Natural killer cell (primary cell): ENCODE data around the gene NRXN3. TPM values are rescaled to one million over a fixed set of nuclear protein-coding genes. Genes with fewer than 3 reads are reported as not detected.

Experiments
- ATAC-seq, 3 donors: fragments of 150-1000 bp in 2 of 3; fragments of 200-7000 bp in 1 of 3; cut with Tn5 transposase; 1 replicate in 1 of 3; 2 replicates in 2 of 3; pipeline ENCODE4 v1.10.0; 2021; ENCODE audit warnings: mild to moderate bottlenecking in 2 of 3, moderate library complexity in 2 of 3
- DNase-seq, 2 donors: peaks; one replicate each; pipeline versions ENCODE4 v3.0.0 to v3.0.0-alpha.2; 2013 to 2021; ENCODE audit warnings: mixed read lengths in 1 of 2
- H3K27ac ChIP-seq: one replicate; pipeline ENCODE4 v1.5.1; 2013; ENCODE audit warnings: mild to moderate bottlenecking, low read length
- H3K27me3 ChIP-seq: one replicate; pipeline ENCODE4 v1.6.1; 2013; ENCODE audit warnings: low read length; ENCODE audit not compliant: control insufficient read depth, insufficient read depth
- H3K36me3 ChIP-seq: one replicate; pipeline ENCODE4 v1.6.1; 2013; ENCODE audit warnings: low read length; ENCODE audit not compliant: control insufficient read depth, insufficient read depth
- H3K4me1 ChIP-seq: one replicate; pipeline ENCODE4 v1.6.1; 2013; ENCODE audit warnings: low read length; ENCODE audit not compliant: control insufficient read depth, insufficient read depth
- H3K4me3 ChIP-seq: one replicate; pipeline ENCODE4 v1.5.1; 2013; ENCODE audit warnings: low read length
- H3K9me3 ChIP-seq: one replicate; pipeline ENCODE4 v1.6.1; 2013; ENCODE audit warnings: low read length; ENCODE audit not compliant: control insufficient read depth, insufficient read depth
- H3K27ac Mint-ChIP-seq, 2 donors: one replicate each; pipeline ENCODE4 v1.8.0; 2022; ENCODE audit warnings: mild to moderate bottlenecking in 2 of 2, mixed read lengths in 2 of 2, moderate library complexity in 1 of 2
- H3K27me3 Mint-ChIP-seq, 2 donors: one replicate each; pipeline ENCODE4 v1.8.0; 2022; ENCODE audit warnings: low read depth in 2 of 2, mixed read lengths in 2 of 2
- H3K36me3 Mint-ChIP-seq: one replicate; pipeline ENCODE4 v1.8.0; 2022; ENCODE audit warnings: mixed read lengths
- H3K4me1 Mint-ChIP-seq, 2 donors: one replicate each; pipeline ENCODE4 v1.8.0; 2022; ENCODE audit warnings: mixed read lengths in 2 of 2
- H3K4me3 Mint-ChIP-seq: one replicate; pipeline ENCODE4 v1.8.0; 2022; ENCODE audit warnings: mild to moderate bottlenecking, moderate library complexity, mixed read lengths
- H3K9me3 Mint-ChIP-seq, 2 donors: one replicate each; pipeline ENCODE4 v1.8.0; 2022; ENCODE audit warnings: mixed read lengths in 2 of 2
- WGBS: methylation state at CpG from one replicate; pipeline ENCODE4 v1.1.7; 2013; ENCODE audit warnings: missing lambda C conversion rate; ENCODE audit not compliant: insufficient coverage; 5-methylcytosine and 5-hydroxymethylcytosine counted together
- intact Hi-C: fragments of 100-400 bp; cut with micrococcal nuclease; formaldehyde crosslinking; loops from one replicate; pipeline ENCODE4 v1.14.2; 2022
- total RNA-seq, 4 donors: library from RNA; stranded (reverse); fragments of 120-200 nt in 1 of 4; gene quantifications; one replicate each; pipeline versions ENCODE4 v1.2.3 to v1.2.4, GENCODE V29; 2013 to 2022
- TF ChIP-seq, protein P1 (sequence below): fragments of 200-600 bp; IDR thresholded peaks from one replicate; pipeline ENCODE4 v1.8.0; 2022; ENCODE audit warnings: antibody characterized with exemption

The NRXN3 gene
- total RNA-seq, 3 donors from 2014 or later (not counting 1 experiment from before 2014, with no cell fraction given) = not detected

DNA sequence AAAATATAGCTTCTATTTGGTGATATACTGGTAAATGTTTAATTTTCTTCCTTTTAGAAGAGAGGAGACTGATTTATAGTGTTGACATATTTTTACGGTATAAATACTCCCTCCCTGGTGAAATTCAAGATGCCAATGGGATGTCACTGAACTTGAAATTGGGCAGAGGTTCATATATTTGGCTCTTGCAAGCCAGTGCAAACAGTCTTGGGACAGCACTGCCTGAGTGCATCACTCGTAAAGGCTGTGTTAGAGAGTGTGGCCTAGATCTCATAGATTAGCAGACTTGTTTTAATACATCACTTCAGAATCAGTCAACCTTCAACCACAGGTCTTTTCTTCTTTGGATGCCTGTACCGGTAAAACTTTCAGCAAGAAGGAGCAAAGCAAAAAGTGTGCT is 681.0 kb downstream of the NRXN3 start:
- Mint-ChIP-seq H3K27me3 (no peaks in the 10 kb centered on the region), H3K4me1 (no peaks in the 10 kb centered on the region), H3K36me3 (no peaks in the 10 kb centered on the region), H3K27ac (no peak overlapping the region), H3K4me3 (no peak overlapping the region), H3K9me3 (peaks cover 4 to 5% of the 10 kb centered on the region in 2 donors)
- 91% methylated on average over 3 of the region's 3 CpGs for WGBS
- intact Hi-C loops = no loop called here
- no peak for DNase-seq
- ATAC-seq = no peak
- Histone ChIP-seq H3K4me1 (no peaks in the 10 kb centered on the region), H3K9me3 (no peaks in the 10 kb centered on the region), H3K27me3 (no peaks in the 10 kb centered on the region), H3K4me3 (no peak overlapping the region), H3K27ac (no peak overlapping the region), H3K36me3 (no peaks in the 10 kb centered on the region)
- TF ChIP-seq, protein P1, sequence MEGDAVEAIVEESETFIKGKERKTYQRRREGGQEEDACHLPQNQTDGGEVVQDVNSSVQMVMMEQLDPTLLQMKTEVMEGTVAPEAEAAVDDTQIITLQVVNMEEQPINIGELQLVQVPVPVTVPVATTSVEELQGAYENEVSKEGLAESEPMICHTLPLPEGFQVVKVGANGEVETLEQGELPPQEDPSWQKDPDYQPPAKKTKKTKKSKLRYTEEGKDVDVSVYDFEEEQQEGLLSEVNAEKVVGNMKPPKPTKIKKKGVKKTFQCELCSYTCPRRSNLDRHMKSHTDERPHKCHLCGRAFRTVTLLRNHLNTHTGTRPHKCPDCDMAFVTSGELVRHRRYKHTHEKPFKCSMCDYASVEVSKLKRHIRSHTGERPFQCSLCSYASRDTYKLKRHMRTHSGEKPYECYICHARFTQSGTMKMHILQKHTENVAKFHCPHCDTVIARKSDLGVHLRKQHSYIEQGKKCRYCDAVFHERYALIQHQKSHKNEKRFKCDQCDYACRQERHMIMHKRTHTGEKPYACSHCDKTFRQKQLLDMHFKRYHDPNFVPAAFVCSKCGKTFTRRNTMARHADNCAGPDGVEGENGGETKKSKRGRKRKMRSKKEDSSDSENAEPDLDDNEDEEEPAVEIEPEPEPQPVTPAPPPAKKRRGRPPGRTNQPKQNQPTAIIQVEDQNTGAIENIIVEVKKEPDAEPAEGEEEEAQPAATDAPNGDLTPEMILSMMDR = no peak

GRCh38 chr14:78852040-78852439 is 681.9 kb downstream of the NRXN3 start:
- H3K36me3 Mint-ChIP-seq = no peaks in the 10 kb centered on the region
- no peaks in the 10 kb centered on the region for H3K9me3 ChIP-seq
- H3K4me3 ChIP-seq = no peak overlapping the region
- H3K27ac ChIP-seq = no peak overlapping the region
- H3K9me3 Mint-ChIP-seq = peaks cover 4 to 5% of the 10 kb centered on the region in 2 donors
- TF ChIP-seq, protein P1 = no peak
- no CpG with 5 or more reads among the region's 1 CpG for WGBS
- H3K4me1 Mint-ChIP-seq = no peaks in the 10 kb centered on the region
- H3K27me3 Mint-ChIP-seq = no peaks in the 10 kb centered on the region
- ATAC-seq (no peak), DNase-seq (no peak)
- no peaks in the 10 kb centered on the region for H3K36me3 ChIP-seq
- intact Hi-C loops = no loop called here
- H3K4me3 Mint-ChIP-seq = no peak overlapping the region
- no peak overlapping the region for H3K27ac Mint-ChIP-seq
- H3K4me1 ChIP-seq = no peaks in the 10 kb centered on the region
- no peaks in the 10 kb centered on the region for H3K27me3 ChIP-seq

- peaks cover 4 to 8% of the 10 kb centered on the region in 2 donors for H3K9me3 Mint-ChIP-seq
- Histone ChIP-seq H3K9me3 (no peaks in the 10 kb centered on the region), H3K27ac (no peak overlapping the region), H3K27me3 (no peaks in the 10 kb centered on the region), H3K36me3 (no peaks in the 10 kb centered on the region), H3K4me3 (no peak overlapping the region), H3K4me1 (no peaks in the 10 kb centered on the region)
- ATAC-seq = no peak
- H3K4me1 Mint-ChIP-seq = no peaks in the 10 kb centered on the region
- DNase-seq = no peak
- TF ChIP-seq, protein P1 = no peak
- H3K27me3 Mint-ChIP-seq = no peaks in the 10 kb centered on the region
- intact Hi-C loops = no loop called here
- no peaks in the 10 kb centered on the region for H3K36me3 Mint-ChIP-seq
- 69% methylated on average over 4 of the region's 4 CpGs for WGBS
- H3K4me3 Mint-ChIP-seq = no peak overlapping the region
- H3K27ac Mint-ChIP-seq = no peak overlapping the region
Observed at GRCh38 chr14:78857974-78858373, 687.8 kb downstream of the NRXN3 start.

- WGBS = 6% methylated on average over 4 of the region's 4 CpGs
- no peaks in the 10 kb centered on the region for H3K9me3 ChIP-seq
- peak in 1 of 2 donors; percentile 5 for DNase-seq
- Mint-ChIP-seq H3K4me3 (no peak overlapping the region), H3K27ac (no peak overlapping the region), H3K9me3 (peaks cover 5 to 8% of the 10 kb centered on the region in 2 donors), H3K4me1 (no peaks in the 10 kb centered on the region), H3K36me3 (no peaks in the 10 kb centered on the region), H3K27me3 (no peaks in the 10 kb centered on the region)
- no peaks in the 10 kb centered on the region for H3K27me3 ChIP-seq
- no peak for ATAC-seq
- no peaks in the 10 kb centered on the region for H3K4me1 ChIP-seq
- TF ChIP-seq, protein P1 = no peak
- H3K27ac ChIP-seq = no peak overlapping the region
- H3K4me3 ChIP-seq = no peak overlapping the region
- H3K36me3 ChIP-seq = no peaks in the 10 kb centered on the region
- intact Hi-C loops = no loop called here
Observed at GRCh38 chr14:78863143-78863542, 693.0 kb downstream of the NRXN3 start.
